Raji (cell line): Measurements from ENCODE around the gene ALK.

Experiments used
- POLR2A ChIP-seq: IDR thresholded peaks from 2 replicates; pipeline ENCODE4 v1.6.1; 2011; ENCODE audit warnings: low read depth, low read length, control low read depth; ENCODE audit not compliant: insufficient read depth

ALK gene

DNA sequence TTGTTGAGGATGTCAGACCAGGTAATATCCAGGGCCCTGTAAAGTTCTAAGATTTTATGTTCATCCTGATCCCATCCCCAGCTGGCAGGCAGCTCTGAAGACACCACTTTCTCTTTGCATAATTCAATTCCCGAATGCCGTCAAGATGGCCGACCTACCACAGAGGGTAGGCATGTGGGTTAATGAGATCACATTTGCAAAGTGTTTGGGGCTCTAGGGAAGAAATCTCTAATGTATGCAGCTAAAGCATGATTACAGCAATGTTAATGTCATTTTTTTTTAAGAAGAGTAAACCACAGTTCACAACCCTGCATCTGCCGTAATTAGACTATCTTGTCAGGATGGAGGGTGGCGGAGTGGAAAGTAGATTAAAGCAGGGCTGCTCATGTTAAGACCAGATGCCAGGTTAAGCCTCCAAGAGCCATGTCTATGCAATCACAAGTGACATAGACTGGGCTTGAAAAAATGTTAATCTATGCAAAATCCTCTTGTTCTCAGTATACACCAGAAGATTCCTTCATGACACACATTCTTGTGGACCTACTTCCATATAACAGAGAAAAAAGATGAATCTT, 131.4 kb downstream of the ALK start:
- no peak for TF ChIP-seq POLR2A

DNA sequence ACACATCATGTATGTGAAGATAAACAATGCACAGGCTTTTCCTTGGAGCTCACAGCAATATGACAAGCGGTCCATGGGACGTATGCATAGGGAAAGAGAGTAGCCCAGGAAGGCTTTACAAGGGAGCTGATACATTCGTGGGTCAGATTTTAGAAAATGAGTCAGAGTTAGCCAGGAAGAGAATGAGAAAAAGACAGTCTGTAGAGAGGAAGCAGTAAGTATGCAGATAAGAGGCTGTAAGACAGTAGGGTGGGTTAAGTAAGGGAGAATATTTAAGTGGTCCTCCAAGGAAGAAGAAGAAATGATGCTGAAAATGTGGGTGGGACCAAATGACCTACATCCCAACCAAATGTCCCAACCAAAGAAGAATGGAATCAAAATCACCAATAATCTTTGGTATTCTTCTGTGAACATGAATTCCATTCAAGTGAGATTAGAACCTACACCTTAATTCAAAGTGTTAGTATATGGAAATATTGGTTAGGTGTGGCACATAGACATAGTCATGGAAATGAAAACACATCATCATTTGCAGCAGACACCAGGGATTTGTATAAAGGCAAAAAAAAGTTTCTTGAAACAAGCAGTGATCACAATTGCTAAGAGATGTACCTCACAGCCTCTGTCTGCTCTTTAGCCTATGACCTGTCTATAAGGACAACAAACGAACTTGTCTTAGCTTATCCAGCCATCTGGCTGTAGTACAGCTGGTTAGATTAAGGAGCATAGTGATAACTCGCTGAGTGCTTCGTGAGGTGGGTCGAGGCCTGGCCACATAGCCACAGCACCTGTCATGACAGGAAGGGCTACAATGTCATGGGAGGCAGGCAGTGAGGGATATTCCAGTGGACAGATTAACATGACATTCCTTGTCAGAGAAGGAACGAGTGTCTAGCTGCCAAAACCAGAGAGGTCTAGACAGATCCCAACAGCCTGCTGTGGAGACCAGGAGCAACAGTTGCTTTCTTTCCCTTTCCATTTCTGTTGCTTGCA, 133.6 kb downstream of the ALK start:
- TF ChIP-seq POLR2A: no peak

DNA sequence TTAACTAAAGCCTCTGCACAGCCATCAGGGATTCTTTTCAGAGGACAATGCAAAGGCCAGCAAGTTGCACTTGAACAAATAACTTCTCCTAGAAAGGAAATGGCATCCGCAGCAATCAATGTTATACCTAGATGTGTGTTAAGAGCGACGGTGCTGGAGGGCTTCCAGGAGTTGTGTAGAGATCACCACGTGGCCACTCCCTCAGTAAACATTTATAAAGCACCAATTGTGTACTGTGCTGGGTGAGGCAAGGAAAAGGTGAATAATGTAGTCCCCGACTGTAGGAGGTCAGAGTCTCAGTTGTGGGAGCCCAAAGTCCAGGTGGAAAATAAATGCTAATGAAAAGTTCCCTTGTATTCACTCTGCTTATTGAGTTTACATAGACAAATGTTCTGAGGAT, 135.0 kb downstream of the ALK start:
- no peak for TF ChIP-seq POLR2A

DNA sequence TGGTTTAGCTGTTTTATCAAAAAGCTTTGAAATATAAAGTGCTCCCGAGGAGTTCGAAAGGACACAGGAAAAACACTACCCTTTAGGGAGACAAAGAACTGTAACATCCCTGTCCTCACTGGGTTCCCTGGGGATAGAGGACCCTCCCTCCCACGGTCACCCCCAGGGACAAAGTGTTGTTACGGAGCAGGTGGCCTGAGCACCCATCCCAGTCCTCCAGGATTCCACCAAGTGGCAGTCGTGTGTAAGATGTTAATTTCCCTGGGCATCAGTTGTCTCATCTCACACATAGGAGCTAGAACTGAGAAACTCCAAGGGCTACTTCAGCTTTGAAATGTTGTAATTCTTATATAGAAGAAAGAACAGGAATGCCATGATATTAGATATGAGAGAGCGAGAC, 137.7 kb downstream of the ALK start:
- TF ChIP-seq POLR2A: no peak

DNA sequence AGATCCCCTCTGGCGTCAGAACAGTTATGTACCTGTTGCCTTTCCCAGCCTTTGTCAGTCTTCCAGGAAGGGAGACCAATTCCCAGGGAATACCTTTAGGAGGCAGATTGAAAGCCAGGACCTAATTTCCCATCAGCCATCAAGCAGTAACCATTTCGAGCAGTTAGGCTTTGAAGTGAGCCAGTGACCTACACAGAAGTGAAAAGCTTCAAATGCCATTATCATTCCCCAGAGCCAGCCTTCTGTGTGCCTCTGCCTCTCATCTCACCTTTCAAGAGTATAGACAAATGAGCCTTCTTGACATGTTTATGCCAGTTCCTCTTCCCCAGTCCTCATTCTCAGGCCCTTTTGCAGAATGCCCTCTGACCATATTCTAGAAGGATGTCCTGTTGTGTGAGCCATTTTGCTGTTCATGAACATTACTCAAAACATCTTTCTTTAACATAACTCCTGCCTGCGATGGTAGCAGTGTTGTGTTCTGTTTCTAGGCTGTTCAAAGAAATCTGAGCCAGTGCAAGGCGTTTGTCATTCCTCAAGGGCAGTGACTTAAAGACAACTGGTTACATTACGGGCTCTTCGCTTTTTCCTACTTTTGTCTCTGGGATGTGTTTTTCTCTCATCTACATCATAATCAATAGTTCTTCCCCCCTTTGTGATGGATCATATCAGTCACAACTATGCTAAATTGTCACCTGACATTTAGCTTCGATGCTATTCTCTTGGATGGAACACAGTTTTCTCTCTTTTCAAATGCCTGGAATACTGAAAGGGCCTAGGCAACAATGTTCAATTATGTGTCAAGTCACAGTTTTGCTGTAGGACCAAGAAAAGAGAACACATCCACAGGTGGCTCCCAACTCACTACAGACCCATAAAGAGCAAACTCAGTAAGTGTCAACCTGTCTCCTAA, 138.6 kb downstream of the ALK start:
- no peak for TF ChIP-seq POLR2A

DNA sequence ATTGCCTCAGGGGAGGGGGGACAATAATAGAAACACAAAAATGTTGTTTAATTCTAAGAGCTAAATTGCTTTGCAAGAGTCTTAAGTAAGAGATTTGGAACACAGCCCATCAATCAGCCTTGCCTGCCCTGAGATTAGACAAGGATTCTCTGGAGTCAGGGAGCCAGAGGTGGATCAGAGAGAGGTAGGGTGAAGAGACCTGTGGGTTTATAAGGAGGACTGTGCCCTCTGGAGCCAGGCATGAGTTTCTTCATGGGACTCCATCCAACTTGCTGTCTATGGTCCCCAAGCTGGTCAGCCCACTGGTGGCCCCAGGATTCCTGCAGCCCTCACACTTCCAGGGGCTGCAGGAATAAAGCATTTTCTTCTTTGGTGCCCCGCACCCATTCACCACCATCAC, 139.3 kb downstream of the ALK start:
- TF ChIP-seq POLR2A: no peak

DNA sequence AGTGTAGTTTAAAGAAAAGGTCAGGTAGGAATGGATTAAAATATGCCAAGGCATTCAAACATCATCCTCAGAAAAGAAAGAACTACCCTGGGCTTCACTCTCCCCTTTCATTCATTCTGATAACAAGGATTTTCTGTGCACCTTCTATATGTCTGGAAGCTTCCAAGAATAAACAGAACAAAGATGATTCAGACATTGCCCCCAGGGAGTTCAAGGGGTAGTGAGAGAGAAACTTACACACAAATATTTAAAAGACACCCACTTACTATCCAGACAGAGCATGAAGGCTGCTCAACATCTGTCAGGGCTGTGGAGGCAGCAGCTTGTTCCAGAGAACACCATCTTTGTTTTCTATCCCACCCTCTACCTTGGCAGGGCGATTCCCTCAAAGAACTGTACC, 140.5 kb downstream of the ALK start:
- TF ChIP-seq POLR2A: no peak

DNA sequence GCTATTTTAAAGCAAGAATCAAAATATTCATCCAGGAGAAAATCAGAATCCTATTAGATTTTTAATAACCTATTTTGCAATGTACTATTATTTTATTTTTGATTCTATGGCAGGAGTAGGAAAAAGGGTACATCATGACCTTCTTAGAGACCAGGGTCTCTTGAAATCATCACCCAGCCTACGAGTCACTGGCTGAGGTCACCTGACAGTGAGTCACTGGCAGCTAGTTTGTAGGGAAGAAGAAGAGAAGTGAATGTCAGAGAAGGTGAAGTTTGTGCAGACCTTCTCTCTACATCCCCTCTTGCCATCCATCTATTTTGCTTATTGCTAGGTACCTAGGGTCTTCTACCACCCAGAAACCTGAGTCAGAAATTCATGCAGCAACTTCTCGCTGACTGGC, 144.2 kb downstream of the ALK start:
- no peak for TF ChIP-seq POLR2A

DNA sequence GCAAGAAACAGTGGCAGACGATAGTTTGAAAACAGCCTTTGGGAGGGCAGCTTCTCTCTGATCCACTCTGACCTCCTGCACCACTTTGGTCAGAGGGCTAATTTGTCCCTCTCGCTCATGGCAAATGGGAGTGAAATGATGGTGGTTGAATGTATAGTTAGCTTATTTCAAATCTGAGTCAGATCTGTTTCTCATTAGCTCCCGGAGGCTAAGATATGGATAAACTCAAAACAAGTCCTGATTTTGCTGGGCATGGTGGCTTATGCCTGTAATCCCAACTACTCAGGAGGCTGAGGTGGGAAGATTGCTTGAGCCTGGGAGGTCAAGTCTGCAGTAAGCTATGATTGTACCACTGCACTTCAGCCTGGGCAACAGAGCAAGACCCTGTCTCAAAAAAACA, 145.0 kb downstream of the ALK start:
- TF ChIP-seq POLR2A: no peak

DNA sequence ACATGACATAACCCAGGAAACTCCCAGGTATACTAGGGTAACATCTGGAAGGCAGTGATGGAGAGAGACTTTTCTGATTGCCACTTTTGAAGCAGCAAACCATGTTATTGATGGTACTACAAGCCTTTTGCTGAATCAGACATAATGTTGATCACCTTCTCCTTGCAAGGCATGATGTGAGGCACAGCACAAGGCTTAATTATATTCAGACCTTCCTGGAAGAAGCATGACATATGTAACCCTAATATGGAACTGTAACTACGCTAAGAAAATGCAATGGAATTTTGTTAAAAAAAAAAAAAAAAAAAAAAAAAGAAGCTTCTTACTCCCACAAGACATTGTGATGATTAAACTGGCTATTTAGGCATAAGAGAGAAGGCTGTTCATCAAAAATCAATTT, 145.4 kb downstream of the ALK start:
- TF ChIP-seq POLR2A: no peak

DNA sequence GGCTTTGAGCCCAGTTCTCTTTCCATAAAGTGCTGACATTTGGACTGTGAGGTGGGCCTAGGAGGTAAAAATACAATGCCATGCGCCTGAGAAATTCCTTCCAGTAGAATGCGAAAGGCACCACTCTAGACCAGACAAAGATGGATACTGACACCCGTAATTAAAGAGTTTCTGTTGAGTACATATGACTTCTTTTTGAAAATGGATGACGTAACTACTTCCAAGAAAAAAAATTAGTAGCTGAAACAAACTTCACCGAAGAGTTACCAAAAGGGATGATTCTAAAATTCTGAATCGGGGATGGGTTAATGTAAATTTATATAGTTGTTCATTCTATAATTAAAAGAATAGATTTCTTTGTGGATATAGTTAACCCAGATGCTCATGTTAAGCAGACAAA, 146.8 kb downstream of the ALK start:
- TF ChIP-seq POLR2A: no peak

DNA sequence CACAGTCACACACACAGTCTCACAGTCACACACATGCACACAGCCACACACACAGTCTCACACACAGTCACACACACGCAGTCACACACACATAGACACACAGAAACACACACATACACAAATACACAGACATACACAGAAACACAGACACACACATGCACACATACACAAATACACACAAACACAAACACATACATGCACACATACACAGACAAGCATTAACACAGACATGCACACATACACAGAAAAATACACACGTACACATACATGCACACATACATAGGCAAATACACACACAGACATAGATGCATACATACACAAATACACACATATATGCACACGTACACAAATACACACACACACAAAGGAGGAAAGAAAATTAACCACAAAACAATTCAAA, 150.5 kb downstream of the ALK start:
- TF ChIP-seq POLR2A: no peak

DNA sequence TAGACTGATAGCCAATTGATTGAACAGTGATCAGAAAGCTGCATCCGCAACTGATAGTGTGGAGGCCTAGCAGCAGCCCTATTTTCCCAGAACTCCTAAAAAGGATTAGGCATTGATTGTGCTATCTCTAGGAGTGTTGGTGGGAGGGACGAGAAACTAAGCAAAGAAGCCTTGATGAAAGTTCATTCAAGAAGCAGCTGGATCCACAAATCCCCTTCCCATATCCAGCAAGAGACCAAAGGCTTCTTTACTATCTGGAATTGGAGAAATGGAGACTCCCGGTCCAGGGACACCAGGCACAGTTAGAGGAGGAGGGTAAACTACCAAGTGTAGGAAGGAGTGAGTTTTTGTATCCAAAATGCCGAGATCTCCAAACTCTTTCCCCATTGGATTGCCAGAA, 151.5 kb downstream of the ALK start:
- no peak for TF ChIP-seq POLR2A

DNA sequence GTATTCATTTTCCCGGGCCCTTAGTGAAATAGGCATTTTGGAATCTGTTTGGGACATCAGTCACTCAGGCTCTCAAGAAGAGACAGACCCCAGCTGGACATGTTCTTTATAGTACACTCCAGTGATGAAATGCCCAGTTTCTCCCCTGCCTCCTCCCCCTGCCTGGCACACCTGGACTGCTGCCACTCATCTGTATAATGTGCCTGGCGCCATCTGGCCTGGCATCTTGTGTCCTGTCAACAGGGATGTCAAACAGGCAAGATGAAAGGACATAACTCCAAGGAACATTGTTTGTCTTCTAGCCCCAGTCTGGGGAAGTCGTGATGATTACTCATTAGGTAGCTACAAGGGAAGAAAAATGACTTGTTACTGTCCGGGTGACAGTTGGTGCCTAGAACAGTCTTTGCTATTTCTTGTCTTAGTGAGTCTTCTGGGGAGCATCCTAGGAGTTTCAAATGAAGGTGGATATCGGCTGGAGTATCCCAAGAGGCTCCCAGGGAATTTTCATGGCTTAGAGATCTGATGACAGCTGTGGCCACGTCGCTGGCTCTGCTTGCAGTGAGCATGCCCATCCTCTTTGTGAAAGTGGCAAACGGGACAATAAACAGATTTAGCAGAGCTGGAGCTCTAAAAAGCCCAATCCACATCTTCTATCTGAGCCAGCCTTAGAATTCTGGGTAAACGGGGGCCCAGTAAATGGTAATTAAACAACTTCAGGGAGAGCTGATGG, 153.6 kb downstream of the ALK start:
- TF ChIP-seq POLR2A: no peak

DNA sequence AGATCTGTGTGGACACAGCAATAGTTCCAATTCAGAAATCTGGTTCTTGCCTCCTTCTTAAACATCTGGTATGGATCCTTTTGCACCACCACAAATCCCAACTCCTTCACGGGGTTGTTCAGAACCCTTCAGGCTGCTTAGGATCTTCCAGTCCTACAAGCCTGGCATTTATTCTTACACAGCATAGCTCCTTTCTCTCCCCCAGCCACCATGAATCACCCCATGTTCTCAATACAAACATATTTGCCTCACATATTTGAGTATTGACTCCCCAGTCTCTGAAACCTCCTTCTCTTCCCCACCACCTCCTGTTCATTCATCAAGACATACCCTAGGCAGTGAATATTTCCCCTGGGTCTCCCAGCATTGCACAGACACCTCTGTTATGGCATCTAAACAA, 155.2 kb downstream of the ALK start:
- TF ChIP-seq POLR2A: no peak
